SK-N-SH treated with all-trans-retinoic acid at 6 μM for 48 hours (cell line): ENCODE data around the gene GRB2.

Source experiments
- BACH2 ChIP-seq: fragments of 250-450 bp; sonication (Bioruptor Pico); IDR thresholded peaks from 2 replicates; pipeline ENCODE4 v1.9.0; 2021; ENCODE audit warnings: mild to moderate bottlenecking, borderline replicate concordance
- CSDC2 ChIP-seq: fragments of 250-450 bp; sonication (Bioruptor Pico); IDR thresholded peaks from 2 replicates; pipeline ENCODE4 v1.5.0; 2020; ENCODE audit warnings: mild to moderate bottlenecking, moderate library complexity
- ZC3H10 ChIP-seq: fragments of 250-450 bp; sonication (Bioruptor Pico); IDR thresholded peaks from 2 replicates; pipeline ENCODE4 v1.5.1; 2021; ENCODE audit warnings: mild to moderate bottlenecking, moderate library complexity
- ZFP3 ChIP-seq: fragments of 250-450 bp; sonication (Bioruptor Pico); IDR thresholded peaks from 2 replicates; pipeline ENCODE4 v1.5.0; 2020; ENCODE audit warnings: mild to moderate bottlenecking, moderate library complexity
- ZFP30 ChIP-seq: fragments of 450-650 bp; formaldehyde crosslinking; IDR thresholded peaks from 2 replicates; pipeline ENCODE4 v1.5.0; 2022; ENCODE audit warnings: mild to moderate bottlenecking, moderate library complexity
- ZNF70 ChIP-seq: fragments of 450-650 bp; formaldehyde crosslinking; IDR thresholded peaks from 2 replicates; pipeline ENCODE4 v1.5.0; 2020; ENCODE audit warnings: mild to moderate bottlenecking, moderate library complexity
- ZNF8 ChIP-seq: fragments of 450-650 bp; formaldehyde crosslinking; IDR thresholded peaks from 2 replicates; pipeline ENCODE4 v1.5.0; 2020; ENCODE audit warnings: mild to moderate bottlenecking, moderate library complexity
- TF ChIP-seq, protein P1 (sequence below): fragments of 250-450 bp; sonication (Bioruptor Pico); IDR thresholded peaks from 2 replicates; pipeline ENCODE4 v1.8.0; 2020; ENCODE audit warnings: mild to moderate bottlenecking, moderate library complexity, borderline replicate concordance
- TF ChIP-seq, protein P2 (sequence below): fragments of 250-450 bp; sonication (Bioruptor Pico); IDR thresholded peaks from 2 replicates; pipeline ENCODE4 v1.5.1; 2020; ENCODE audit warnings: low read depth, mild to moderate bottlenecking, moderate library complexity

GRCh38 chr17:75430159-75430974 lies 24.9 kb upstream of the GRB2 start:
- TF ChIP-seq ZNF8 (CRISPR knock-in tag) (no peak), ZC3H10 (CRISPR knock-in tag) (no peak), ZFP3 (no peak), BACH2 (CRISPR knock-in tag) (no peak), ZNF70 (CRISPR knock-in tag) (no peak), ZFP30 (no peak), CSDC2 (CRISPR knock-in tag) (no peak)
- TF ChIP-seq, protein P1, sequence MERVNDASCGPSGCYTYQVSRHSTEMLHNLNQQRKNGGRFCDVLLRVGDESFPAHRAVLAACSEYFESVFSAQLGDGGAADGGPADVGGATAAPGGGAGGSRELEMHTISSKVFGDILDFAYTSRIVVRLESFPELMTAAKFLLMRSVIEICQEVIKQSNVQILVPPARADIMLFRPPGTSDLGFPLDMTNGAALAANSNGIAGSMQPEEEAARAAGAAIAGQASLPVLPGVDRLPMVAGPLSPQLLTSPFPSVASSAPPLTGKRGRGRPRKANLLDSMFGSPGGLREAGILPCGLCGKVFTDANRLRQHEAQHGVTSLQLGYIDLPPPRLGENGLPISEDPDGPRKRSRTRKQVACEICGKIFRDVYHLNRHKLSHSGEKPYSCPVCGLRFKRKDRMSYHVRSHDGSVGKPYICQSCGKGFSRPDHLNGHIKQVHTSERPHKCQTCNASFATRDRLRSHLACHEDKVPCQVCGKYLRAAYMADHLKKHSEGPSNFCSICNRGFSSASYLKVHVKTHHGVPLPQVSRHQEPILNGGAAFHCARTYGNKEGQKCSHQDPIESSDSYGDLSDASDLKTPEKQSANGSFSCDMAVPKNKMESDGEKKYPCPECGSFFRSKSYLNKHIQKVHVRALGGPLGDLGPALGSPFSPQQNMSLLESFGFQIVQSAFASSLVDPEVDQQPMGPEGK: no peak
- TF ChIP-seq, protein P2, sequence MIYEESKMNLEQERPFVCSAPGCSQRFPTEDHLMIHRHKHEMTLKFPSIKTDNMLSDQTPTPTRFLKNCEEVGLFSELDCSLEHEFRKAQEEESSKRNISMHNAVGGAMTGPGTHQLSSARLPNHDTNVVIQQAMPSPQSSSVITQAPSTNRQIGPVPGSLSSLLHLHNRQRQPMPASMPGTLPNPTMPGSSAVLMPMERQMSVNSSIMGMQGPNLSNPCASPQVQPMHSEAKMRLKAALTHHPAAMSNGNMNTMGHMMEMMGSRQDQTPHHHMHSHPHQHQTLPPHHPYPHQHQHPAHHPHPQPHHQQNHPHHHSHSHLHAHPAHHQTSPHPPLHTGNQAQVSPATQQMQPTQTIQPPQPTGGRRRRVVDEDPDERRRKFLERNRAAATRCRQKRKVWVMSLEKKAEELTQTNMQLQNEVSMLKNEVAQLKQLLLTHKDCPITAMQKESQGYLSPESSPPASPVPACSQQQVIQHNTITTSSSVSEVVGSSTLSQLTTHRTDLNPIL (CRISPR knock-in tag): no peak
